HFFc6 (cell line): ENCODE measurements around the gene MINDY2. TPM values are rescaled to one million over a fixed set of nuclear protein-coding genes. Genes with fewer than 3 reads are reported as not detected.
A peak's percentile ranks its signal among the peaks of the same experiment; 100 is the strongest.

Experiments used
- DNase-seq: peaks from one replicate; pipeline ENCODE4 v3.0.0-alpha.2; 2018
- H3K27ac Mint-ChIP-seq: 2 replicates; pipeline ENCODE4 v1.8.0; 2020; ENCODE audit warnings: mild to moderate bottlenecking, mixed read lengths
- H3K27me3 Mint-ChIP-seq: 2 replicates; pipeline ENCODE4 v1.8.0; 2021; ENCODE audit warnings: mild to moderate bottlenecking, moderate library complexity, mixed read lengths; ENCODE audit not compliant: insufficient read depth
- H3K36me3 Mint-ChIP-seq: 2 replicates; pipeline ENCODE4 v1.8.0; 2021; ENCODE audit warnings: low read depth, mixed read lengths
- H3K4me1 Mint-ChIP-seq: 2 replicates; pipeline ENCODE4 v1.8.0; 2020; ENCODE audit warnings: low read depth, mixed read lengths
- H3K4me3 Mint-ChIP-seq: 2 replicates; pipeline ENCODE4 v1.8.0; 2020; ENCODE audit warnings: mild to moderate bottlenecking, moderate library complexity, mixed read lengths
- H3K9me3 Mint-ChIP-seq: 2 replicates; pipeline ENCODE4 v1.8.0; 2020; ENCODE audit warnings: mild to moderate bottlenecking, mixed read lengths
- CTCF ChIP-seq: fragments of 200-600 bp; sonication (generic); IDR thresholded peaks from 2 replicates; pipeline ENCODE4 v1.5.0; 2021; ENCODE audit warnings: antibody characterized with exemption, mild to moderate bottlenecking
- total RNA-seq, 6 experiments: library from RNA; stranded (reverse); fragmentation: NEBNext Ultra II Directional; extraction: Animal tissue kit (Norgen Biotek cat#: 25700); gene quantifications; 2 replicates in 1 of 6; 3 replicates in 5 of 6; pipeline ENCODE4 v1.2.3, GENCODE V29; 2021

Gene MINDY2
- total RNA-seq, 6 experiments from 2014 or later = 27.9 to 35.7 (median 29.9) TPM

GRCh38 chr15:58900631-58901030 is 129.5 kb downstream of the MINDY2 start:
- H3K4me1 Mint-ChIP-seq = no peaks in the 10 kb centered on the region
- H3K36me3 Mint-ChIP-seq = peaks cover 10% of the 10 kb centered on the region; the same call in 1 of the 2 replicates
- no peak overlapping the region for H3K4me3 Mint-ChIP-seq
- H3K27me3 Mint-ChIP-seq = no peaks in the 10 kb centered on the region
- H3K9me3 Mint-ChIP-seq = no peaks in the 10 kb centered on the region
- no peak for DNase-seq
- no peak for TF ChIP-seq CTCF
- no peak overlapping the region for H3K27ac Mint-ChIP-seq

GRCh38 chr15:58908550-58909309 is 137.6 kb downstream of the MINDY2 start:
- Mint-ChIP-seq H3K27ac (no peak overlapping the region), H3K4me1 (peaks cover 16% of the 10 kb centered on the region), H3K36me3 (peaks cover 5% of the 10 kb centered on the region; the same call in 1 of the 2 replicates), H3K27me3 (no peaks in the 10 kb centered on the region), H3K4me3 (no peak overlapping the region), H3K9me3 (no peaks in the 10 kb centered on the region)
- TF ChIP-seq CTCF = no peak
- no peak for DNase-seq

GRCh38 chr15:58909616-58910015 is 138.5 kb downstream of the MINDY2 start:
- TF ChIP-seq CTCF = no peak
- H3K27me3 Mint-ChIP-seq = no peaks in the 10 kb centered on the region
- H3K36me3 Mint-ChIP-seq = peaks cover 5% of the 10 kb centered on the region; the same call in 1 of the 2 replicates
- H3K4me1 Mint-ChIP-seq = peaks cover 16% of the 10 kb centered on the region
- H3K4me3 Mint-ChIP-seq = no peak overlapping the region
- H3K9me3 Mint-ChIP-seq = no peaks in the 10 kb centered on the region
- peak; percentile 20 for DNase-seq
- H3K27ac Mint-ChIP-seq = peak overlapping the region; percentile 47

- Mint-ChIP-seq H3K36me3 (peaks cover 8% of the 10 kb centered on the region), H3K27ac (no peak overlapping the region), H3K4me3 (no peak overlapping the region), H3K27me3 (no peaks in the 10 kb centered on the region), H3K9me3 (no peaks in the 10 kb centered on the region), H3K4me1 (peaks cover 20% of the 10 kb centered on the region)
- no peak for DNase-seq
- no peak for TF ChIP-seq CTCF
Observed at GRCh38 chr15:58910456-58910855, 139.4 kb downstream of the MINDY2 start.

Other genes starting within 250 kb of the MINDY2 start
- gene ADAM10, start 21.6 kb upstream of the MINDY2 start, total RNA-seq = 100 to 1,000 TPM; 155 to 227 (median 196) TPM
- gene SLTM, start 162.4 kb downstream of the MINDY2 start, total RNA-seq = 10 to 100 TPM; 38.1 to 49.4 (median 45.3) TPM
- 10 to 100 TPM; 29.1 to 32.7 (median 32.4) TPM for gene RNF111, start 216.4 kb downstream of the MINDY2 start, total RNA-seq